ENCODE results near the gene TPBGL. TPM values are rescaled to one million over a fixed set of nuclear protein-coding genes. Genes with fewer than 3 reads are reported as not detected.

TPBGL gene
- polyA plus RNA-seq, 4 donors, result 0.22 to 0.78 TPM; not detected in 2

GRCh38 chr11:75291741-75292140, 51.2 kb downstream of the TPBGL start:
- FAIRE-seq (no peak), DNase-seq (no peak)
- Histone ChIP-seq H3K27ac (ENCODE audit: low read depth in 1 of 3, low read length in 2 of 3) (no peak overlapping the region), H3K9me3 (ENCODE audit: control insufficient read depth in 2 of 2, insufficient read depth in 1 of 2, low read depth in 1 of 2, low read length in 1 of 2) (no peaks in the 10 kb centered on the region), H3K4me1 (ENCODE audit: control insufficient read depth in 3 of 3, insufficient read depth in 2 of 3, low read depth in 1 of 3, low read length in 2 of 3) (no peaks in the 10 kb centered on the region), H3K36me3 (ENCODE audit: control insufficient read depth in 3 of 3, insufficient read depth in 2 of 3, low read depth in 1 of 3, low read length in 3 of 3) (peaks cover 5 to 70% (median 7%) of the 10 kb centered on the region in 3 donors), H3K27me3 (ENCODE audit: control insufficient read depth in 3 of 3, insufficient read depth in 3 of 3, low read length in 3 of 3) (no peaks in the 10 kb centered on the region), H3K4me3 (ENCODE audit: low read depth in 1 of 3, low read length in 3 of 3) (no peak overlapping the region)
- 91 to 97% (median 95%) methylated on average over 6 of the region's 6 CpGs for WGBS, 3 donors

- WGBS, 3 donors, result 81 to 87% (median 86%) methylated on average over 3 of the region's 3 CpGs
Measured at GRCh38 chr11:75292943-75293342, 52.4 kb downstream of the TPBGL start.

More at GRCh38 chr11:75292943-75293342, 52.4 kb downstream of the TPBGL start:
- Histone ChIP-seq H3K4me1 (ENCODE audit: control insufficient read depth in 3 of 3, insufficient read depth in 2 of 3, low read depth in 1 of 3, low read length in 2 of 3) (no peaks in the 10 kb centered on the region), H3K27ac (ENCODE audit: low read depth in 1 of 3, low read length in 2 of 3) (no peak overlapping the region), H3K4me3 (ENCODE audit: low read depth in 1 of 3, low read length in 3 of 3) (no peak overlapping the region), H3K9me3 (ENCODE audit: control insufficient read depth in 2 of 2, insufficient read depth in 1 of 2, low read depth in 1 of 2, low read length in 1 of 2) (no peaks in the 10 kb centered on the region), H3K36me3 (ENCODE audit: control insufficient read depth in 3 of 3, insufficient read depth in 2 of 3, low read depth in 1 of 3, low read length in 3 of 3) (peaks cover 2 to 59% (median 5%) of the 10 kb centered on the region in 3 donors), H3K27me3 (ENCODE audit: control insufficient read depth in 3 of 3, insufficient read depth in 3 of 3, low read length in 3 of 3) (no peaks in the 10 kb centered on the region)
- no peak for FAIRE-seq
- DNase-seq, result no peak

Other genes starting within 250 kb of the TPBGL start
- 1 to 10 TPM in 1 of 4 donors, not detected in 3; 2.5 TPM for gene OR2AT4, start 143.9 kb upstream of the TPBGL start, polyA plus RNA-seq
- 100 to 1,000 TPM in 1 of 4 donors, 10 to 100 TPM in 3; 10.3 to 141 (median 30.6) TPM for gene SLCO2B1, start 89.7 kb upstream of the TPBGL start, polyA plus RNA-seq
- gene ARRB1, start 110.9 kb downstream of the TPBGL start, polyA plus RNA-seq, result 10 to 100 TPM; 20.0 to 41.5 (median 31.1) TPM
- 1,000 to 10,000 TPM; 1,492 to 4,274 (median 3,256) TPM for gene RPS3, start 158.7 kb downstream of the TPBGL start, polyA plus RNA-seq
- gene KLHL35, start 192.4 kb downstream of the TPBGL start, polyA plus RNA-seq, result under 1 TPM in 2 of 4 donors, not detected in 2; 0.81 to 0.97 TPM